Measurements from ENCODE around the gene SLC23A2. TPM values are rescaled to one million over a fixed set of nuclear protein-coding genes. Genes with fewer than 3 reads are reported as not detected.
A peak's percentile ranks its signal among the peaks of the same experiment; 100 is the strongest.

Gene SLC23A2
- polyA plus RNA-seq, 12 donors = 8.3 to 19.2 (median 11.4) TPM; not detected in 1

- DNase-seq = no peak
These were observed 153.3 kb downstream of the SLC23A2 start for GRCh38 chr20:4848041-4848440.

GRCh38 chr20:4846821-4847220, 154.5 kb downstream of the SLC23A2 start:
- DNase-seq = no peak

- no peak for DNase-seq
These were observed 156.4 kb downstream of the SLC23A2 start for GRCh38 chr20:4844751-4845465.

- DNase-seq = no peak
These were observed 157.0 kb downstream of the SLC23A2 start for GRCh38 chr20:4844325-4844724.

GRCh38 chr20:4840801-4841200, 160.5 kb downstream of the SLC23A2 start:
- no peak for DNase-seq

GRCh38 chr20:4838526-4838925, 162.8 kb downstream of the SLC23A2 start:
- DNase-seq = no peak

- DNase-seq = no peak
These were observed 163.6 kb downstream of the SLC23A2 start for GRCh38 chr20:4837760-4838159.

GRCh38 chr20:4836935-4837334, 164.4 kb downstream of the SLC23A2 start:
- DNase-seq = no peak

- DNase-seq = no peak
These were observed 164.8 kb downstream of the SLC23A2 start for GRCh38 chr20:4836473-4836872.

- peak; percentile 89 for DNase-seq
These were observed 165.8 kb downstream of the SLC23A2 start for GRCh38 chr20:4835244-4836177.

GRCh38 chr20:4833074-4833728, 168.1 kb downstream of the SLC23A2 start:
- DNase-seq = peak; percentile 84

GRCh38 chr20:4832469-4832868, 168.8 kb downstream of the SLC23A2 start:
- no peak for DNase-seq

GRCh38 chr20:4830696-4831095, 170.6 kb downstream of the SLC23A2 start:
- no peak for DNase-seq

- no peak for DNase-seq
These were observed 171.1 kb downstream of the SLC23A2 start for GRCh38 chr20:4830259-4830658.

GRCh38 chr20:4829514-4830215, 171.6 kb downstream of the SLC23A2 start:
- DNase-seq = no peak

- DNase-seq = no peak
These were observed 172.3 kb downstream of the SLC23A2 start for GRCh38 chr20:4828830-4829513.

- DNase-seq = no peak
These were observed 179.7 kb downstream of the SLC23A2 start for GRCh38 chr20:4821590-4821989.

- DNase-seq = peak; percentile 83
These were observed 180.3 kb downstream of the SLC23A2 start for GRCh38 chr20:4820806-4821518.

GRCh38 chr20:4819901-4820300, 181.4 kb downstream of the SLC23A2 start:
- DNase-seq = no peak

- no peak for DNase-seq
These were observed 184.1 kb downstream of the SLC23A2 start for GRCh38 chr20:4817230-4817671.

All from muscle of arm (tissue), 12 donors.